Spleen (tissue), 11 donors: ENCODE data around the gene IPCEF1. TPM values are rescaled to one million over a fixed set of nuclear protein-coding genes. Genes with fewer than 3 reads are reported as not detected.

Experiments
- DNase-seq: peaks from one replicate; pipeline ENCODE4 v3.0.0-alpha.2; 2020
- H3K27ac ChIP-seq, 8 donors: fragments of 200-600 bp; sonication (generic) in 7 of 8; 1 replicate in 4 of 8; 2 replicates in 4 of 8; pipeline versions ENCODE4 v1.5.0 to v1.8.0; 2016 to 2021; ENCODE audit warnings: inconsistent platforms in 4 of 8, mild to moderate bottlenecking in 4 of 8, moderate library complexity in 1 of 8
- H3K27me3 ChIP-seq, 7 donors: fragments of 200-600 bp; sonication (generic) in 6 of 7; replicated peaks in 1 of 7; 1 replicate in 4 of 7; 2 replicates in 3 of 7; pipeline versions ENCODE4 v1.5.0 to v1.8.0; 2016 to 2021; ENCODE audit warnings: inconsistent platforms in 3 of 7, mild to moderate bottlenecking in 1 of 7
- H3K36me3 ChIP-seq, 6 donors: fragments of 200-600 bp; sonication (generic) in 5 of 6; 1 replicate in 4 of 6; 2 replicates in 2 of 6; pipeline versions ENCODE4 v1.5.0 to v1.8.0; 2016 to 2021; ENCODE audit warnings: inconsistent platforms in 2 of 6
- H3K4me1 ChIP-seq, 6 donors: fragments of 200-600 bp; sonication (generic) in 5 of 6; 1 replicate in 3 of 6; 2 replicates in 3 of 6; pipeline versions ENCODE4 v1.5.0 to v1.8.0; 2016 to 2021; ENCODE audit warnings: inconsistent platforms in 3 of 6
- H3K4me3 ChIP-seq, 8 donors: fragments of 200-600 bp; sonication (generic) in 7 of 8; 1 replicate in 4 of 8; 2 replicates in 4 of 8; pipeline versions ENCODE4 v1.5.0 to v1.8.0; 2016 to 2021; ENCODE audit warnings: inconsistent platforms in 4 of 8, mild to moderate bottlenecking in 4 of 8, moderate library complexity in 2 of 8
- H3K9me3 ChIP-seq, 8 donors: fragments of 200-600 bp; sonication (generic) in 7 of 8; 1 replicate in 4 of 8; 2 replicates in 4 of 8; pipeline versions ENCODE4 v1.5.0 to v1.8.0; 2016 to 2021; ENCODE audit warnings: inconsistent platforms in 4 of 8
- POLR2A ChIP-seq, 3 donors: fragments of 450-650 bp; IDR thresholded peaks; one replicate each; pipeline ENCODE4 v1.5.1; 2017; ENCODE audit warnings: antibody characterized with exemption in 3 of 3, mild to moderate bottlenecking in 1 of 3
- POLR2AphosphoS5 ChIP-seq, 3 donors: sonication (generic); formaldehyde crosslinking; IDR thresholded peaks; one replicate each; pipeline ENCODE4 v1.5.1; 2017; ENCODE audit warnings: antibody characterized with exemption in 3 of 3
- WGBS, 5 donors: extraction: QIAGEN DNeasy Blood & Tissue Kit in 3 of 5; methylation state at CpG; one replicate each; pipeline versions ENCODE4 v1.1.5 to v1.1.7; 2013 to 2018; 5-methylcytosine and 5-hydroxymethylcytosine counted together
- intact Hi-C: fragments of 100-400 bp; cut with DNase I; formaldehyde crosslinking; loops from one replicate; pipeline ENCODE4 v1.15.0; 2023; ENCODE audit warnings: low total_unique reads
- polyA plus RNA-seq, 3 donors: library from polyadenylated mRNA; stranded (reverse); fragments of 200-250 nt; gene quantifications; one replicate each; pipeline ENCODE4 v1.2.1, GENCODE V29; 2013
- total RNA-seq, 7 donors: library from RNA; depleted of rRNA in 3 of 7; stranded (reverse); fragments of >200 nt in 3 of 7; fragmentation: NEBNext Ultra II Directional in 4 of 7; extraction: Animal tissue kit (Norgen Biotek cat#: 25700) in 4 of 7; gene quantifications; one replicate each; pipeline versions ENCODE4 v1.1.0 to v1.2.1, GENCODE V29; 2016 to 2021
- TF ChIP-seq, protein P1 (sequence below), 11 experiments: fragments of 200-600 bp in 7 of 11; fragments of 450-650 bp in 4 of 11; sonication (generic) in 4 of 11; IDR thresholded peaks in 8 of 11; conservative IDR thresholded peaks in 3 of 11; 1 replicate in 7 of 11; 2 replicates in 4 of 11; pipeline versions ENCODE4 v1.4.0 to v1.8.0; 2016 to 2021; ENCODE audit warnings: antibody characterized with exemption in 11 of 11, inconsistent platforms in 4 of 11, mild to moderate bottlenecking in 1 of 11
- donor health status: healthy with polysubstance abuse.
- donor health status: DM: no; HTN: no; CAD: no; lungs with moderate emphysema.
- donor health status: DM: no; HTN: no; CAD: no.
- donor health status: Bipolar disorder and iron deficiency.
- donor health status: healthy.
- donor health status: DM: no; HTN: no; CAD: no.
- donor health status: DM: yes; HTN: yes; CAD: no.

The IPCEF1 gene
- total and polyA plus RNA-seq, 10 donors: 1.4 to 32.2 (median 26.2) TPM

DNA sequence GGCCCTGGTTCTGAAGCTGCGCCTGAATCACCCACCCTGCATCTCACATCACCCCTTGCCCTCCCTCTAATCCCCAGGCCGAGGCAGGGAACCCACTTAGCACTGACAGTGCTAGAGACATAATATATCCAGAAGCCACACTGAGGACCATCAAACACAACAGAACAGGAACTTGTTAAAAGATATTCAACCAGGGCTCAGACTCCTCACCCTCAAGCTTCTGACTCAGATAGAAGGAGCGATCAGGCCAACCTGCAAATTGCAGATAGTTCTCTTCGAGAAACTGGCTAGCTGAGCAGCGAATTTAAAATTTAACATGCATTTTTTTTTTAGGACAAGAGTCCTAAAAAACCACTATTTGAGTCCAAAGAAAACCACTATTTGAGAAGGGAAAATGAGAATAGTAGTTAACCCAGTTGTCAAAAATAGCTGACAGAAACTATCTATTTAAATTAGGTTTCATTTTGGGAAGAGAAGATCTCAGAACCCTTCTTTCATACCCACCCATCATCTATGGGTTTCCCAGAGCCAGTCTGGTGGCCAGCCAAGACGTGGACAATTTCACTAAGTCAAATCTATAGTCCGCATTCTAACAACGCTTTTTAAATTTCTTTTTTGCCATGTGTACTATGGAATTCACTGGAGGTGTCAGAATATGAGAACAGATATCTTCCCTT, 222.0 kb downstream of the IPCEF1 start:
- Histone ChIP-seq H3K27ac (no peak overlapping the region), H3K4me3 (no peak overlapping the region), H3K36me3 (no peaks in the 10 kb centered on the region), H3K4me1 (no peaks in the 10 kb centered on the region), H3K27me3 (no peaks in the 10 kb centered on the region), H3K9me3 (no peaks in the 10 kb centered on the region)
- TF ChIP-seq, protein P1, sequence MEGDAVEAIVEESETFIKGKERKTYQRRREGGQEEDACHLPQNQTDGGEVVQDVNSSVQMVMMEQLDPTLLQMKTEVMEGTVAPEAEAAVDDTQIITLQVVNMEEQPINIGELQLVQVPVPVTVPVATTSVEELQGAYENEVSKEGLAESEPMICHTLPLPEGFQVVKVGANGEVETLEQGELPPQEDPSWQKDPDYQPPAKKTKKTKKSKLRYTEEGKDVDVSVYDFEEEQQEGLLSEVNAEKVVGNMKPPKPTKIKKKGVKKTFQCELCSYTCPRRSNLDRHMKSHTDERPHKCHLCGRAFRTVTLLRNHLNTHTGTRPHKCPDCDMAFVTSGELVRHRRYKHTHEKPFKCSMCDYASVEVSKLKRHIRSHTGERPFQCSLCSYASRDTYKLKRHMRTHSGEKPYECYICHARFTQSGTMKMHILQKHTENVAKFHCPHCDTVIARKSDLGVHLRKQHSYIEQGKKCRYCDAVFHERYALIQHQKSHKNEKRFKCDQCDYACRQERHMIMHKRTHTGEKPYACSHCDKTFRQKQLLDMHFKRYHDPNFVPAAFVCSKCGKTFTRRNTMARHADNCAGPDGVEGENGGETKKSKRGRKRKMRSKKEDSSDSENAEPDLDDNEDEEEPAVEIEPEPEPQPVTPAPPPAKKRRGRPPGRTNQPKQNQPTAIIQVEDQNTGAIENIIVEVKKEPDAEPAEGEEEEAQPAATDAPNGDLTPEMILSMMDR (IDR thresholded peaks at IDR 0.05 in 8 of 11, conservative IDR thresholded peaks at IDR 0.05 in 3 of 11): no peak
- TF ChIP-seq POLR2A (IDR thresholded peaks at IDR 0.05): no peak
- TF ChIP-seq POLR2AphosphoS5 (IDR thresholded peaks at IDR 0.05): no peak
- no peak for DNase-seq
- 83 to 95% (median 87%) methylated on average over 8 of the region's 8 CpGs for WGBS, 5 donors
- intact Hi-C loops: no loop called here

DNA sequence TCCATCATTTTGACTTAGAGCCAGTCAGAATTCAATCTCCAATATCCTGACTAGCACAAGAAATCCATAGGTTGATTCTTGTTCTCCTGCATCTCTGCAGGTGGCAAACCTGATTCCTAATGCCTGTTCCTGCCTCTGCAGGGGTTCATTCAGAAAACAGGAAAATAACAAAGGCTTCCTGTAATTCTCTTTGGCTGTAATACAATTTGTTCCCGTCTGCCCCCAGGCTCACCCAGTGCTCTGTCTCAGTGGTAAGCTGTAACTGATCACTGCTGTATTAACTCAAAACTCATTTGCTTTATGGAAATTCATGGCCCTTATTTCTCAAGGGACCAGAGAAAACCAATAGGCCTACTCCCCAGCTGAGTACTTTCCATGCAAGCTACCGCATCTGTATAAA, 228.9 kb downstream of the IPCEF1 start:
- 54 to 78% (median 61%) methylated on average over 2 of the region's 2 CpGs for WGBS, 5 donors
- H3K27ac ChIP-seq: no peak overlapping the region
- no peak for DNase-seq
- intact Hi-C loops: no loop called here
- H3K27me3 ChIP-seq: peaks cover 0 to 5% (median 0%) of the 10 kb centered on the region in 7 donors
- no peak overlapping the region for H3K4me3 ChIP-seq
- H3K4me1 ChIP-seq: no peaks in the 10 kb centered on the region
- H3K36me3 ChIP-seq: no peaks in the 10 kb centered on the region
- no peak for TF ChIP-seq POLR2A (IDR thresholded peaks at IDR 0.05)
- no peak for TF ChIP-seq POLR2AphosphoS5 (IDR thresholded peaks at IDR 0.05)
- TF ChIP-seq, protein P1 (IDR thresholded peaks at IDR 0.05 in 8 of 11, conservative IDR thresholded peaks at IDR 0.05 in 3 of 11): no peak
- H3K9me3 ChIP-seq: peaks cover 0 to 7% (median 2%) of the 10 kb centered on the region in 8 donors

DNA sequence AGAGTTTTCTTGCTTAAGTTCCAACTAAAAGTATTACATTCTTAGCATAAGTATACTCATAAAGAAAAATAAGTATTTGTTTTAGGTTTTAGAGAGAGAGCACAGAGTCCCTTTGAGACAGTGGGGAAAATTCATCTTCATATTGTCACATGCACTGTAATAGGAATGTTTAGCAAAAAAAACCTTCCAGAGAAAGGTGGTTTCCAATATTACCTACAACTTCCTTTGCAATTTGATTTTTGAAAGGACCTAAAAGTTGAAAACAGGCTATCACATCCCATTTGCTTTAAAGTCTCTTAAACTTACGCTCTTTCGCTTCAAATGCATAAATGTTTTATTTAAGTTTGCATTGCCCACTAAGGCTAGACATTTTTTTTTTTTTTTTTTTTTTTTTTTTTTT, 231.2 kb downstream of the IPCEF1 start:
- H3K27me3 ChIP-seq: peaks cover 0 to 5% (median 0%) of the 10 kb centered on the region in 7 donors
- H3K9me3 ChIP-seq: peaks cover 0 to 10% (median 2%) of the 10 kb centered on the region in 8 donors
- no peak overlapping the region for H3K27ac ChIP-seq
- 40 to 61% (median 50%) methylated on average over 2 of the region's 2 CpGs for WGBS, 5 donors
- H3K4me3 ChIP-seq: no peak overlapping the region
- intact Hi-C loops: no loop called here
- TF ChIP-seq POLR2A (IDR thresholded peaks at IDR 0.05): no peak
- TF ChIP-seq, protein P1 (IDR thresholded peaks at IDR 0.05 in 8 of 11, conservative IDR thresholded peaks at IDR 0.05 in 3 of 11): no peak
- no peak for TF ChIP-seq POLR2AphosphoS5 (IDR thresholded peaks at IDR 0.05)
- no peak for DNase-seq
- no peaks in the 10 kb centered on the region for H3K4me1 ChIP-seq
- H3K36me3 ChIP-seq: no peaks in the 10 kb centered on the region

DNA sequence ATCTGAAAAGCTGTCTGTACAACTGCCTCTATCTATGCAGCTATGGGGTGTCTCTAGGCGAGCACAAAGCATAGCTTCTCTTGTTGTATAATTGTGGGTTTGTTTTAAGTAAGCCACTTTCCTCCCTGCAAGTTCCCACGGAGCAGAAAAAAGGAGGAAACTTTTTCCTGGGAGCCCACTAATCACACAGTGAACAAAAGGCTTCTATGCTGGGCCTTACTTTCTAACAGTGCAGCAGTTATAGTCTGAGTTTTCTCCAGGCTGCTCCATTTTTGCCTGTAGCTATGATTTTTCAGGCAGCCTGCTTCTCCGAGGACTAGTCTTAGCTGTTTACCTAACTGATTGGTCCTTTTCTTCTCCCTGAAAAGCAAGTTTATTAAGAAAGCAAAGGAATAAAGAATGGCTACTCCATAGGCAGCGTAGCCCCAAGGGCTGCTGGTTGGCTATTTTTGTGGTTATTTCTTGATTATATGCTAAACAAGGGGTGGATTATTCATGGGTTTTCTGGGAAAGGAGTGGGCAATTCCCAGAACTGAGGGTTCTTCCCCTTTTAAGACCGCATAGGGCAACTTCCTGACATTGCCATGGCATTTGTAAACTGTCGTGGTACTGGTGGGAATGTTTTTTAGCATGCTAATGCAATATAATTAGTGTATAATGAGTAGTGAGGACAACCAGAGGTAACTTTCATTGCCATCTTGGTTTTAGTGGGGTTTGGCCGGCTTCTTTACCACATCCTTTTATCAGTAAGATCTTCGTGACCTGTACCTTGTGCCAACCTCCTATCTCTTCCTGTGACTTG, 233.2 kb downstream of the IPCEF1 start:
- H3K4me3 ChIP-seq: no peak overlapping the region
- TF ChIP-seq POLR2AphosphoS5 (IDR thresholded peaks at IDR 0.05) (no peak), POLR2A (IDR thresholded peaks at IDR 0.05) (no peak)
- TF ChIP-seq, protein P1 (IDR thresholded peaks at IDR 0.05 in 8 of 11, conservative IDR thresholded peaks at IDR 0.05 in 3 of 11): no peak
- intact Hi-C loops: no loop called here

More for the DNA sequence above, 233.2 kb downstream of the IPCEF1 start:
- DNase-seq: no peak
- H3K4me1 ChIP-seq: no peaks in the 10 kb centered on the region
- 60 to 78% (median 61%) methylated on average over 8 of the region's 8 CpGs for WGBS, 5 donors
- H3K27me3 ChIP-seq: peaks cover 0 to 5% (median 0%) of the 10 kb centered on the region in 7 donors
- peaks cover 0 to 10% (median 2%) of the 10 kb centered on the region in 8 donors for H3K9me3 ChIP-seq
- no peak overlapping the region for H3K27ac ChIP-seq
- H3K36me3 ChIP-seq: no peaks in the 10 kb centered on the region
